Esophagus squamous epithelium (tissue), 5 donors: Measurements from ENCODE around the gene CXXC5. TPM values are rescaled to one million over a fixed set of nuclear protein-coding genes. Genes with fewer than 3 reads are reported as not detected.
A peak's percentile ranks its signal among the peaks of the same experiment; 100 is the strongest.

ENCODE experiments used
- DNase-seq: peaks from one replicate; lab custom pipeline; 2025; lab: John Stamatoyannopoulos, UW
- H3K27ac ChIP-seq, 4 donors: fragments of 200-600 bp; sonication (generic); one replicate each; pipeline ENCODE4 v1.5.1; 2016 to 2019; ENCODE audit warnings: mild to moderate bottlenecking in 1 of 4
- H3K27me3 ChIP-seq, 4 donors: fragments of 200-600 bp; sonication (generic); 1 replicate in 3 of 4; 2 replicates in 1 of 4; pipeline versions ENCODE4 v1.5.1 to v1.6.0; 2017 to 2021; ENCODE audit warnings: antibody characterized with exemption in 1 of 4
- H3K36me3 ChIP-seq, 3 donors: fragments of 200-600 bp; sonication (generic); one replicate each; pipeline ENCODE4 v1.5.1; 2016 to 2019
- H3K4me1 ChIP-seq, 3 donors: fragments of 200-600 bp; sonication (generic); one replicate each; pipeline ENCODE4 v1.5.1; 2017 to 2019
- H3K4me3 ChIP-seq, 4 donors: fragments of 200-600 bp; sonication (generic); 1 replicate in 3 of 4; 2 replicates in 1 of 4; pipeline ENCODE4 v1.5.1; 2016 to 2019; ENCODE audit warnings: mild to moderate bottlenecking in 2 of 4, moderate library complexity in 1 of 4
- H3K9me3 ChIP-seq, 3 donors: fragments of 200-600 bp; sonication (generic); one replicate each; pipeline ENCODE4 v1.5.1; 2016 to 2019
- POLR2A ChIP-seq, 4 donors: fragments of 450-650 bp; IDR thresholded peaks; one replicate each; pipeline ENCODE4 v1.6.1; 2017; ENCODE audit warnings: antibody characterized with exemption in 4 of 4, mild to moderate bottlenecking in 4 of 4, moderate library complexity in 3 of 4
- WGBS, 2 donors: methylation state at CpG; one replicate each; pipeline ENCODE4 v1.1.5; 2018; 5-methylcytosine and 5-hydroxymethylcytosine counted together
- intact Hi-C: fragments of 100-400 bp; cut with DNase I; formaldehyde crosslinking; loops from one replicate; pipeline ENCODE4 v1.15.0; 2022
- total RNA-seq, 4 donors: library from RNA; depleted of rRNA; stranded (reverse); fragments of >200 nt; gene quantifications; one replicate each; pipeline ENCODE4 v1.1.0, GENCODE V29; 2016
- TF ChIP-seq, protein P1 (sequence below), 6 experiments: fragments of 450-650 bp in 4 of 6; fragments of 200-600 bp in 2 of 6; sonication (generic) in 2 of 6; IDR thresholded peaks; one replicate each; pipeline ENCODE4 v1.5.1; 2016 to 2019; ENCODE audit warnings: antibody characterized with exemption in 6 of 6, mild to moderate bottlenecking in 4 of 6, moderate library complexity in 4 of 6
- donor health status: DM: yes; HTN: yes; CAD: no.

CXXC5 gene
- total RNA-seq, 4 donors from 2014 or later, result 13.9 to 40.4 (median 22.9) TPM

GRCh38 chr5:139684881-139685749, 37.0 kb downstream of the CXXC5 start:
- Histone ChIP-seq H3K9me3 (no peaks in the 10 kb centered on the region), H3K27ac (no peak overlapping the region), H3K4me1 (peaks cover 8 to 31% (median 9%) of the 10 kb centered on the region in 3 donors), H3K4me3 (no peak overlapping the region), H3K36me3 (peaks cover 8 to 52% (median 12%) of the 10 kb centered on the region in 3 donors), H3K27me3 (no peaks in the 10 kb centered on the region)
- no peak for DNase-seq
- no peak for TF ChIP-seq POLR2A (IDR thresholded peaks at IDR 0.05)
- TF ChIP-seq, protein P1, sequence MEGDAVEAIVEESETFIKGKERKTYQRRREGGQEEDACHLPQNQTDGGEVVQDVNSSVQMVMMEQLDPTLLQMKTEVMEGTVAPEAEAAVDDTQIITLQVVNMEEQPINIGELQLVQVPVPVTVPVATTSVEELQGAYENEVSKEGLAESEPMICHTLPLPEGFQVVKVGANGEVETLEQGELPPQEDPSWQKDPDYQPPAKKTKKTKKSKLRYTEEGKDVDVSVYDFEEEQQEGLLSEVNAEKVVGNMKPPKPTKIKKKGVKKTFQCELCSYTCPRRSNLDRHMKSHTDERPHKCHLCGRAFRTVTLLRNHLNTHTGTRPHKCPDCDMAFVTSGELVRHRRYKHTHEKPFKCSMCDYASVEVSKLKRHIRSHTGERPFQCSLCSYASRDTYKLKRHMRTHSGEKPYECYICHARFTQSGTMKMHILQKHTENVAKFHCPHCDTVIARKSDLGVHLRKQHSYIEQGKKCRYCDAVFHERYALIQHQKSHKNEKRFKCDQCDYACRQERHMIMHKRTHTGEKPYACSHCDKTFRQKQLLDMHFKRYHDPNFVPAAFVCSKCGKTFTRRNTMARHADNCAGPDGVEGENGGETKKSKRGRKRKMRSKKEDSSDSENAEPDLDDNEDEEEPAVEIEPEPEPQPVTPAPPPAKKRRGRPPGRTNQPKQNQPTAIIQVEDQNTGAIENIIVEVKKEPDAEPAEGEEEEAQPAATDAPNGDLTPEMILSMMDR (IDR thresholded peaks at IDR 0.05), result no peak
- intact Hi-C loops, result loop anchor here (5.0 kb wide), 1 partner anchor 53 kb away; no protein-coding TSS in a partner anchor
- WGBS, 2 donors, result 71 to 79% methylated on average over 3 to 5 of the region's 19 CpGs

- peaks cover 6 to 44% (median 8%) of the 10 kb centered on the region in 3 donors for H3K36me3 ChIP-seq
- DNase-seq, result no peak
- intact Hi-C loops, result loop anchor here (5.0 kb wide), 1 partner anchor 54 kb away; no protein-coding TSS in a partner anchor
These were observed 37.7 kb downstream of the CXXC5 start for GRCh38 chr5:139685886-139686285.

GRCh38 chr5:139686356-139686705, 38.2 kb downstream of the CXXC5 start:
- WGBS, 2 donors, result 83% methylated on average over 2 to 5 of the region's 5 CpGs
- intact Hi-C loops, result loop anchor here (5.0 kb wide), 1 partner anchor 54 kb away; no protein-coding TSS in a partner anchor
- peaks cover 2 to 40% (median 3%) of the 10 kb centered on the region in 3 donors for H3K36me3 ChIP-seq
- DNase-seq, result no peak
- H3K9me3 ChIP-seq, result no peaks in the 10 kb centered on the region
- H3K4me1 ChIP-seq, result peaks cover 12 to 40% (median 16%) of the 10 kb centered on the region in 3 donors
- peak overlapping the region in 1 of 4 donors; percentile 3 for H3K27ac ChIP-seq
- H3K4me3 ChIP-seq, result no peak overlapping the region
- no peaks in the 10 kb centered on the region for H3K27me3 ChIP-seq
- no peak for TF ChIP-seq POLR2A (IDR thresholded peaks at IDR 0.05)
- TF ChIP-seq, protein P1 (IDR thresholded peaks at IDR 0.05), result no peak

More at GRCh38 chr5:139685886-139686285, 37.7 kb downstream of the CXXC5 start:
- Histone ChIP-seq H3K27ac (no peak overlapping the region), H3K4me3 (no peak overlapping the region), H3K27me3 (no peaks in the 10 kb centered on the region), H3K9me3 (no peaks in the 10 kb centered on the region), H3K4me1 (peaks cover 12 to 39% (median 16%) of the 10 kb centered on the region in 3 donors)
- no peak for TF ChIP-seq POLR2A (IDR thresholded peaks at IDR 0.05)
- TF ChIP-seq, protein P1 (IDR thresholded peaks at IDR 0.05), result no peak
- 74 to 75% methylated on average over 2 to 4 of the region's 5 CpGs for WGBS, 2 donors

- peaks cover 12 to 40% (median 16%) of the 10 kb centered on the region in 3 donors for H3K4me1 ChIP-seq
- WGBS, 2 donors, result 85 to 93% methylated on average over 2 to 3 of the region's 18 CpGs
- TF ChIP-seq POLR2A (IDR thresholded peaks at IDR 0.05), result no peak
- TF ChIP-seq, protein P1 (IDR thresholded peaks at IDR 0.05), result no peak
- H3K9me3 ChIP-seq, result no peaks in the 10 kb centered on the region
- H3K36me3 ChIP-seq, result peaks cover 0 to 34% (median 0%) of the 10 kb centered on the region in 3 donors
- no peak for DNase-seq
- peak overlapping the region in 1 of 4 donors; percentile 3 for H3K27ac ChIP-seq
- intact Hi-C loops, result loop anchor here (5.0 kb wide), 1 partner anchor 55 kb away; no protein-coding TSS in a partner anchor
- H3K27me3 ChIP-seq, result no peaks in the 10 kb centered on the region
- no peak overlapping the region for H3K4me3 ChIP-seq
These were observed 38.7 kb downstream of the CXXC5 start for GRCh38 chr5:139686706-139687441.
